H9 (cell line): ENCODE measurements around the gene LRRC63. TPM values are rescaled to one million over a fixed set of nuclear protein-coding genes. Genes with fewer than 3 reads are reported as not detected.

ENCODE experiments used
- DNase-seq: peaks from one replicate; pipeline ENCODE4 v3.0.0-alpha.2; 2017
- H2AFZ ChIP-seq: one replicate; pipeline ENCODE4 v1.6.1; 2013; ENCODE audit warnings: mild to moderate bottlenecking, low read length, control low read depth, moderate library complexity
- H2AK5ac ChIP-seq: 2 replicates; pipeline ENCODE4 v1.6.1; 2013; ENCODE audit warnings: low read length, control low read depth, mixed read lengths; ENCODE audit not compliant: insufficient read length
- H2BK120ac ChIP-seq: one replicate; pipeline ENCODE4 v1.6.1; 2013; ENCODE audit warnings: low read depth, mild to moderate bottlenecking, low read length, control low read depth, inconsistent platforms; ENCODE audit not compliant: poor library complexity, severe bottlenecking
- H2BK12ac ChIP-seq: 2 replicates; pipeline ENCODE4 v1.6.1; 2013; ENCODE audit warnings: low read length, control low read depth, mixed read lengths, low read depth; ENCODE audit not compliant: insufficient read length
- H2BK15ac ChIP-seq: 2 replicates; pipeline ENCODE4 v1.6.1; 2013; ENCODE audit warnings: low read depth, low read length, control low read depth
- H2BK20ac ChIP-seq: one replicate; pipeline ENCODE4 v1.6.1; 2013; ENCODE audit warnings: low read depth, mild to moderate bottlenecking, low read length, control low read depth, inconsistent platforms; ENCODE audit not compliant: poor library complexity, severe bottlenecking
- H2BK5ac ChIP-seq: 2 replicates; pipeline ENCODE4 v1.6.1; 2013; ENCODE audit warnings: low read length, control low read depth, mixed read lengths; ENCODE audit not compliant: insufficient read length
- H3K14ac ChIP-seq: 2 replicates; pipeline ENCODE4 v1.6.1; 2013; ENCODE audit warnings: low read length, control low read depth; ENCODE audit not compliant: insufficient read depth
- H3K18ac ChIP-seq: 2 replicates; pipeline ENCODE4 v1.6.1; 2013; ENCODE audit warnings: low read depth, mild to moderate bottlenecking, mixed read lengths, low read length, control low read depth; ENCODE audit not compliant: insufficient read length
- H3K23ac ChIP-seq: 2 replicates; pipeline ENCODE4 v1.6.1; 2013; ENCODE audit warnings: low read length, control low read depth, mixed read lengths, low read depth; ENCODE audit not compliant: insufficient read length
- H3K23me2 ChIP-seq: 2 replicates; pipeline ENCODE4 v1.6.1; 2013; ENCODE audit warnings: low read depth, mild to moderate bottlenecking, mixed read lengths, low read length, control low read depth; ENCODE audit not compliant: insufficient read length, poor library complexity, severe bottlenecking
- H3K27ac ChIP-seq: 2 replicates; pipeline ENCODE4 v1.5.1; 2013; ENCODE audit warnings: low read length, control low read depth, mixed read lengths, low read depth; ENCODE audit not compliant: insufficient read length
- H3K27me3 ChIP-seq: 2 replicates; pipeline ENCODE4 v1.6.1; 2013; ENCODE audit warnings: low read length, control low read depth, inconsistent platforms; ENCODE audit not compliant: insufficient read depth
- H3K4ac ChIP-seq: 2 replicates; pipeline ENCODE4 v1.6.1; 2013; ENCODE audit warnings: low read depth, mild to moderate bottlenecking, control low read depth, inconsistent platforms, low read length, moderate library complexity
- H3K4me1 ChIP-seq: 2 replicates; pipeline ENCODE4 v1.6.1; 2013; ENCODE audit warnings: low read length, control low read depth, inconsistent platforms; ENCODE audit not compliant: insufficient read depth
- H3K4me2 ChIP-seq: 2 replicates; pipeline ENCODE4 v1.6.1; 2013; ENCODE audit warnings: low read length, control low read depth, mixed read lengths; ENCODE audit not compliant: insufficient read length, insufficient read depth
- H3K56ac ChIP-seq: 2 replicates; pipeline ENCODE4 v1.6.1; 2013; ENCODE audit warnings: low read depth, mild to moderate bottlenecking, mixed read lengths, low read length, control low read depth; ENCODE audit not compliant: insufficient read length
- H3K79me1 ChIP-seq: 2 replicates; pipeline ENCODE4 v1.6.1; 2013; ENCODE audit warnings: low read depth, mild to moderate bottlenecking, moderate library complexity, low read length, control low read depth, inconsistent platforms; ENCODE audit not compliant: insufficient read depth, poor library complexity, severe bottlenecking
- H3K79me2 ChIP-seq: 2 replicates; pipeline ENCODE4 v1.6.1; 2013; ENCODE audit warnings: low read length, control low read depth, inconsistent platforms; ENCODE audit not compliant: insufficient read depth
- H3K9ac ChIP-seq: 2 replicates; pipeline ENCODE4 v1.6.1; 2013; ENCODE audit warnings: low read length, control low read depth, mixed read lengths; ENCODE audit not compliant: insufficient read length; ENCODE audit errors: extremely low read depth
- H3K9me3 ChIP-seq: one replicate; pipeline ENCODE4 v1.6.1; 2013; ENCODE audit warnings: low read depth, low read length, inconsistent platforms; ENCODE audit not compliant: control insufficient read depth
- H3T11ph ChIP-seq: one replicate; pipeline ENCODE4 v1.6.1; 2013; ENCODE audit warnings: mild to moderate bottlenecking, low read length, control low read depth, inconsistent platforms
- H4K20me1 ChIP-seq: one replicate; pipeline ENCODE4 v1.6.1; 2013; ENCODE audit not compliant: control insufficient read depth, insufficient read length, insufficient read depth
- H4K5ac ChIP-seq: 2 replicates; pipeline ENCODE4 v1.6.1; 2013; ENCODE audit warnings: low read depth, mild to moderate bottlenecking, mixed read lengths, low read length, control low read depth; ENCODE audit not compliant: insufficient read length
- H4K8ac ChIP-seq: replicated peaks from 2 replicates; pipeline ENCODE4 v1.6.1; 2013; ENCODE audit warnings: low read length, control low read depth, mixed read lengths, low read depth; ENCODE audit not compliant: insufficient read length
- H4K91ac ChIP-seq: 2 replicates; pipeline ENCODE4 v1.6.1; 2013; ENCODE audit warnings: low read depth, mild to moderate bottlenecking, moderate library complexity, mixed read lengths, low read length, control low read depth; ENCODE audit not compliant: insufficient read length
- H3K27ac Mint-ChIP-seq, 3 experiments: 2 replicates in 2 of 3; 3 replicates in 1 of 3; pipeline ENCODE4 v1.8.0; 2020 to 2021; ENCODE audit warnings: mixed read lengths in 3 of 3, mild to moderate bottlenecking in 1 of 3, moderate library complexity in 1 of 3
- H3K27me3 Mint-ChIP-seq: 2 replicates; pipeline ENCODE4 v1.8.0; 2021; ENCODE audit warnings: low read depth, mild to moderate bottlenecking, moderate library complexity, mixed read lengths
- H3K36me3 Mint-ChIP-seq, 3 experiments: 2 replicates in 2 of 3; 3 replicates in 1 of 3; pipeline ENCODE4 v1.8.0; 2020 to 2021; ENCODE audit warnings: low read depth in 3 of 3, mixed read lengths in 3 of 3; ENCODE audit not compliant: insufficient read depth in 1 of 3
- H3K4me1 Mint-ChIP-seq, 2 experiments: 2 replicates each; pipeline ENCODE4 v1.8.0; 2020; ENCODE audit warnings: mixed read lengths in 2 of 2
- H3K4me3 Mint-ChIP-seq, 2 experiments: 2 replicates in 1 of 2; 3 replicates in 1 of 2; pipeline ENCODE4 v1.8.0; 2020 to 2021; ENCODE audit warnings: mild to moderate bottlenecking in 2 of 2, mixed read lengths in 2 of 2, moderate library complexity in 1 of 2
- H3K9me3 Mint-ChIP-seq, 2 experiments: 2 replicates in 1 of 2; 3 replicates in 1 of 2; pipeline ENCODE4 v1.8.0; 2020; ENCODE audit warnings: mild to moderate bottlenecking in 2 of 2, mixed read lengths in 2 of 2, moderate library complexity in 1 of 2
- CTCF ChIP-seq: fragments of 200-600 bp; sonication (generic); conservative IDR thresholded peaks from 3 replicates; pipeline ENCODE4 v1.8.0; 2021; ENCODE audit warnings: antibody characterized with exemption, mild to moderate bottlenecking
- WGBS: extraction: QIAGEN DNeasy Blood & Tissue Kit; methylation state at CpG from one replicate; pipeline ENCODE4 v1.1.7; 2013; ENCODE audit warnings: missing lambda C conversion rate, low lambda C conversion rate, mixed read lengths; ENCODE audit not compliant: insufficient read length; ENCODE audit errors: extremely low coverage; 5-methylcytosine and 5-hydroxymethylcytosine counted together
- total RNA-seq: library from RNA; stranded (reverse); gene quantifications from 2 replicates; pipeline ENCODE4 v1.2.1, GENCODE V29; 2021

Gene LRRC63
- total RNA-seq, 1 experiment from 2014 or later = not detected

- H3K56ac ChIP-seq = no peak overlapping the region
- H2AFZ ChIP-seq = no peak overlapping the region
- H3K4me1 ChIP-seq = no peaks in the 10 kb centered on the region
- H2BK5ac ChIP-seq = no peak overlapping the region
- H2BK12ac ChIP-seq = no peak overlapping the region
- no peak overlapping the region for H3K27ac Mint-ChIP-seq
- TF ChIP-seq CTCF = no peak
- no peak overlapping the region for H2BK15ac ChIP-seq
- H2AK5ac ChIP-seq = no peak overlapping the region
- H3K27me3 Mint-ChIP-seq = peaks cover 7% of the 10 kb centered on the region; the same call in 1 of the 2 replicates
- no CpG with 5 or more reads among the region's 6 CpGs for WGBS
- H2BK120ac ChIP-seq = no peak overlapping the region
- no peaks in the 10 kb centered on the region for H4K20me1 ChIP-seq
- no peak overlapping the region for H4K5ac ChIP-seq
- peaks cover 3 to 4% of the 10 kb centered on the region in 2 experiments for H3K4me1 Mint-ChIP-seq
- no peaks in the 10 kb centered on the region for H3K36me3 Mint-ChIP-seq
- H3K9me3 Mint-ChIP-seq = no peaks in the 10 kb centered on the region; a peak in 2 of 5 replicates
- H2BK20ac ChIP-seq = no peak overlapping the region
- no peak overlapping the region for H4K91ac ChIP-seq
- no peak overlapping the region for H3K4me3 Mint-ChIP-seq
- H3K27me3 ChIP-seq = no peaks in the 10 kb centered on the region
- no peak overlapping the region for H3K27ac ChIP-seq
- no peak overlapping the region for H3T11ph ChIP-seq
- no peak overlapping the region for H3K14ac ChIP-seq
- H3K4ac ChIP-seq = no peak overlapping the region
- no peak overlapping the region for H3K4me2 ChIP-seq
- no peaks in the 10 kb centered on the region for H3K9me3 ChIP-seq
- H3K23me2 ChIP-seq = no peaks in the 10 kb centered on the region
- H3K79me2 ChIP-seq = no peaks in the 10 kb centered on the region
- no peak overlapping the region for H3K18ac ChIP-seq
- H4K8ac ChIP-seq = no peak overlapping the region
- H3K79me1 ChIP-seq = no peaks in the 10 kb centered on the region
- no peak overlapping the region for H3K23ac ChIP-seq
- no peak for DNase-seq
- H3K9ac ChIP-seq = no peak overlapping the region
Measured at GRCh38 chr13:46315491-46316075, 103.9 kb downstream of the LRRC63 start.
